HG02885 (cell line): Measurements from ENCODE around the gene ZNF225.
A peak's percentile ranks its signal among the peaks of the same experiment; 100 is the strongest.
"Not testable (repeated sequence)": the region's sequence is repeated elsewhere in the genome, so short reads cannot be mapped to it uniquely, and the experiment has no call there.

Experiments used
- ATAC-seq: cut with Tn5 transposase; IDR thresholded peaks from one replicate; pipeline ENCODE4 v1.9.1; 2021; ENCODE audit warnings: mild to moderate bottlenecking; ENCODE audit not compliant: unreplicated experiment, poor library complexity

Gene ZNF225

GRCh38 chr19:44151491-44151890, 38.3 kb downstream of the ZNF225 start:
- ATAC-seq: no peak

GRCh38 chr19:44156475-44156874, 43.3 kb downstream of the ZNF225 start:
- ATAC-seq: no peak

GRCh38 chr19:44163789-44164188, 50.6 kb downstream of the ZNF225 start:
- no peak for ATAC-seq

GRCh38 chr19:44164327-44164672, 51.1 kb downstream of the ZNF225 start:
- no peak for ATAC-seq

GRCh38 chr19:44164673-44165512, 51.7 kb downstream of the ZNF225 start, which contains the start of gene ZNF226:
Gene ZNF226 (plus strand): TSS chr19:44165100. CDS start chr19:44170081, 4,981 bp downstream.
- peak; percentile 91 for ATAC-seq

- ATAC-seq: not testable (repeated sequence)
These were observed 57.5 kb downstream of the ZNF225 start for GRCh38 chr19:44170660-44171059.

GRCh38 chr19:44176590-44176989, 63.4 kb downstream of the ZNF225 start:
- no peak for ATAC-seq

- no peak for ATAC-seq
These were observed 67.8 kb downstream of the ZNF225 start for GRCh38 chr19:44180968-44181367.

- ATAC-seq: no peak
These were observed 68.9 kb downstream of the ZNF225 start for GRCh38 chr19:44182145-44182544.
